ENCODE results near the gene GPR108.
"Not testable (repeated sequence)": the region's sequence is repeated elsewhere in the genome, so short reads cannot be mapped to it uniquely, and the experiment has no call there.

The GPR108 gene

DNA sequence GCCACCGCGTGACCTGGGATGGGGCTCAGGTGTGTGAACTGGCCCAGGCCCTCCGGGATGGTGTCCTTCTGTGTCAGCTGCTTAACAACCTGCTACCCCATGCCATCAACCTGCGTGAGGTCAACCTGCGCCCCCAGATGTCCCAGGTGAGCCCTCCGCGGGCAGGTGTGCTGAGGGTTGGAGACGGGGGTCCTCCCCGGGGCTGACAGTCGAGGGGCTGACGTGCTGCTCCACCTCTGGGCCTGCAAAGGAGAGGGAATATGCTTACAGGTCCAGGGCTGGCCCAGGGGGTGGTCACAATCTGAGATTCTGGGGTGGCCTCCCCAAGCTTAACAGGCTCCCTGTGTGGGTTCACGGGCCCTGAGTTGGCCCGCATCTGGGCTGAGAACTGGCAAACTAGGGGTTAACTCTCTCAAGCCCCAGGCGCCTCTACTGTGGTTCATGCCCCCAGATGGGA lies 35.5 kb upstream of the GPR108 start:
- no peak overlapping the region for H3K23ac ChIP-seq (ENCODE audit: low read length)
- no peak overlapping the region for H4K12ac ChIP-seq (ENCODE audit: low read depth, low read length)
- no peak overlapping the region for H3K4ac ChIP-seq (ENCODE audit: low read depth, low read length)
- no peaks in the 10 kb centered on the region for H3K27me3 ChIP-seq (ENCODE audit: insufficient read depth, low read length)
- no peak overlapping the region for H2AK5ac ChIP-seq (ENCODE audit: low read length)
- H3K79me2 ChIP-seq (ENCODE audit: control insufficient read depth, insufficient read depth, low read length, poor library complexity), result no peaks in the 10 kb centered on the region
- H3K9ac ChIP-seq (ENCODE audit: low read length), result no peak overlapping the region
- peaks cover under 1% of the 10 kb centered on the region for H3K79me1 ChIP-seq (ENCODE audit: low read length)
- peaks cover 2% of the 10 kb centered on the region for H3K9me3 ChIP-seq (ENCODE audit: insufficient read depth, low read depth, low read length)
- H4K8ac ChIP-seq (ENCODE audit: low read depth, low read length), result no peak overlapping the region
- no peak overlapping the region for H3K4me2 ChIP-seq (ENCODE audit: low read length)
- no peak overlapping the region for H2BK120ac ChIP-seq (ENCODE audit: insufficient read depth, low read length, poor library complexity)
- H2BK5ac ChIP-seq (ENCODE audit: low read depth, low read length, poor library complexity), result no peak overlapping the region
- H2BK12ac ChIP-seq (ENCODE audit: low read length), result no peak overlapping the region
- no peak overlapping the region for H3K14ac ChIP-seq (ENCODE audit: low read length)
- H2AFZ ChIP-seq (ENCODE audit: insufficient read depth, low read length, poor library complexity), result no peak overlapping the region
- H3K4me3 ChIP-seq (ENCODE audit: low read depth, low read length), result no peak overlapping the region
- H3K4me1 ChIP-seq (ENCODE audit: control insufficient read depth in 1 of 2, insufficient read depth in 2 of 2, low read length in 2 of 2), result no peaks in the 10 kb centered on the region
- H3K36me3 ChIP-seq (ENCODE audit: control insufficient read depth in 1 of 2, insufficient read depth in 2 of 2, low read length in 2 of 2), result no peaks in the 10 kb centered on the region
- H3K18ac ChIP-seq (ENCODE audit: low read length), result no peak overlapping the region
- H4K91ac ChIP-seq (ENCODE audit: low read depth, low read length), result no peak overlapping the region
- no peak for DNase-seq
- WGBS (ENCODE audit: extremely low coverage, insufficient coverage, insufficient read length), result no CpG with 5 or more reads among the region's 14 CpGs
- H3K27ac ChIP-seq (ENCODE audit: low read depth, low read length), result no peak overlapping the region

DNA sequence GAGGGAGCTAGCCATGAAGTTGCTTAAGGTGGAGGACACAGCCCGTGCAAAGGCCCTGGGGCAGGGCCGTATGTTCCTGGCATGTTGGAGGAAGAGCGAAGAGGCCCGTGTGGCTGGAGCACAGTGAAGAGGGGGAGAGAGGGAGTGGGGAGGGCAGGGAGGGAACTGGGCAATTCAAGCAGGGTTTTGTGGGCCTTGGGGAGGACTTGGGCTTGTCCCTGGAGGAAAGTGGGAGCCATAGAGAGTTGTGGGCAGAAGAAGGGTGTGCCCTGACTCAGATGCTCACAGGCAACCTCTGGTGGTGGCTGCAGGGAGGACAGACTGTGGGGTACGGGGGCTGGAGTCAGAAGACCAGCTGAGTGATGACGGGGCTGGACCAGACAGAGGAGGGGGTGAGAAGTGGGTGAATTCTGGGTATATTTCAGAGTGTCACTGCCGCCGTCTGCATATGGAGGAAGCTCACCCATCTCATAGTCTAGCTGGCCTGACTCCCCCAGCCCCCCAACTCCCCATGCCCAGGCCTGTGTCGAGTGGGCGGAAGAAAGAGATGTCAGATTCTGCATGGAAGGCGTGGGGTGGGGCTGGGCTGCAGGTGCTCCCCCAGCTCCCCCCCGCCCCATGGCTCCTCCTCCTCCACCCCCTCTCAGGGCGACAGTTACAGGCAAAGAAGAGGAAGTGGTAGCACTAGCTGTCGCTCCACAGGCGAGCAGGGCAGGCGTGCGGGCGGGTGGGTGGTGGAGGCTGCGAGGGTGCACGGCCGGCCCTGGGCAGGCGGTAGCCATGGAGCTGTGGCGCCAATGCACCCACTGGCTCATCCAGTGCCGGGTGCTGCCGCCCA lies 34.9 kb upstream of the GPR108 start, which contains the start of gene VAV1:
VAV1 (plus strand) TSS at position 681 of the 838 bp plus-strand sequence; CDS start at position 781, 100 bp downstream.
- H3K4me2 ChIP-seq (ENCODE audit: low read length), result no peak within 1 kb of the TSS

DNA sequence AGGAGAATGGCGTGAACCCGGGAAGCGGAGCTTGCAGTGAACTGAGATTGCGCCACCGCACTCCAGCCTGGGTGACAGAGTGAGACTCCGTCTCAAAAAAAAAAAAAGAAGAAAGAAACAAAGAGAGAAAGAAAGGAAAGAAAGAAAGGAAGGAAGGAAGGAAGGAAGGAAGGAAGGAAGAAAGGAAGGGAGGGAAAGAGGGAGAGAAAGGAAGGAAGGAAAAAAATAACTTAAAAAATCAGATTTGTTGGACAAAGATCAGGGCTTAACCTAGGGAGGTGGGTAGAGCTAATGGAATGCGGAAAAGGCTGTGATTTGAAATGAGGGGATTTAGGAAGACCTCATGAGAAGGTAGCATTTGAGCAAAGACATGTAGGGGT lies 34.3 kb upstream of the GPR108 start:
- H3K4me2 ChIP-seq (ENCODE audit: low read length); H3K27ac ChIP-seq (ENCODE audit: low read depth, low read length); H2BK12ac ChIP-seq (ENCODE audit: low read length); H3K4me1 ChIP-seq (ENCODE audit: control insufficient read depth in 1 of 2, insufficient read depth in 2 of 2, low read length in 2 of 2); H3K9me3 ChIP-seq (ENCODE audit: insufficient read depth, low read depth, low read length); H2AK5ac ChIP-seq (ENCODE audit: low read length); H2AFZ ChIP-seq (ENCODE audit: insufficient read depth, low read length, poor library complexity); H3K9ac ChIP-seq (ENCODE audit: low read length); H3K14ac ChIP-seq (ENCODE audit: low read length); H4K8ac ChIP-seq (ENCODE audit: low read depth, low read length); DNase-seq; H3K79me2 ChIP-seq (ENCODE audit: control insufficient read depth, insufficient read depth, low read length, poor library complexity); H3K79me1 ChIP-seq (ENCODE audit: low read length); H3K4ac ChIP-seq (ENCODE audit: low read depth, low read length); H4K91ac ChIP-seq (ENCODE audit: low read depth, low read length); H3K27me3 ChIP-seq (ENCODE audit: insufficient read depth, low read length); H3K18ac ChIP-seq (ENCODE audit: low read length); H3K4me3 ChIP-seq (ENCODE audit: low read depth, low read length); H4K12ac ChIP-seq (ENCODE audit: low read depth, low read length); H3K23ac ChIP-seq (ENCODE audit: low read length); H3K36me3 ChIP-seq (ENCODE audit: control insufficient read depth in 1 of 2, insufficient read depth in 2 of 2, low read length in 2 of 2); H2BK5ac ChIP-seq (ENCODE audit: low read depth, low read length, poor library complexity); H2BK120ac ChIP-seq (ENCODE audit: insufficient read depth, low read length, poor library complexity): not testable (repeated sequence)
- no CpG with 5 or more reads among the region's 7 CpGs for WGBS (ENCODE audit: extremely low coverage, insufficient coverage, insufficient read length)

More for the DNA sequence above, 34.9 kb upstream of the GPR108 start, which contains the start of gene VAV1:
- Histone ChIP-seq H4K12ac (ENCODE audit: low read depth, low read length) (no peak within 1 kb of the TSS), H2AK5ac (ENCODE audit: low read length) (no peak within 1 kb of the TSS), H2BK5ac (ENCODE audit: low read depth, low read length, poor library complexity) (no peak within 1 kb of the TSS), H4K91ac (ENCODE audit: low read depth, low read length) (no peak within 1 kb of the TSS), H3K79me1 (ENCODE audit: low read length) (peaks cover 3% of the 10 kb centered on the region), H3K14ac (ENCODE audit: low read length) (no peak within 1 kb of the TSS), H3K4me3 (ENCODE audit: low read depth, low read length) (no peak within 1 kb of the TSS), H3K4me1 (ENCODE audit: control insufficient read depth in 1 of 2, insufficient read depth in 2 of 2, low read length in 2 of 2) (no peaks in the 10 kb centered on the region), H3K79me2 (ENCODE audit: control insufficient read depth, insufficient read depth, low read length, poor library complexity) (no peaks in the 10 kb centered on the region), H3K27ac (ENCODE audit: low read depth, low read length) (no peak within 1 kb of the TSS), H2BK120ac (ENCODE audit: insufficient read depth, low read length, poor library complexity) (no peak within 1 kb of the TSS), H2AFZ (ENCODE audit: insufficient read depth, low read length, poor library complexity) (no peak within 1 kb of the TSS), H4K8ac (ENCODE audit: low read depth, low read length) (no peak within 1 kb of the TSS), H3K23ac (ENCODE audit: low read length) (no peak within 1 kb of the TSS), H3K36me3 (ENCODE audit: control insufficient read depth in 1 of 2, insufficient read depth in 2 of 2, low read length in 2 of 2) (no peaks in the 10 kb centered on the region), H3K27me3 (ENCODE audit: insufficient read depth, low read length) (no peaks in the 10 kb centered on the region), H2BK12ac (ENCODE audit: low read length) (no peak within 1 kb of the TSS), H3K9me3 (ENCODE audit: insufficient read depth, low read depth, low read length) (no peaks in the 10 kb centered on the region), H3K18ac (ENCODE audit: low read length) (no peak within 1 kb of the TSS), H3K4ac (ENCODE audit: low read depth, low read length) (no peak within 1 kb of the TSS), H3K9ac (ENCODE audit: low read length) (no peak within 1 kb of the TSS)
- DNase-seq, result peak in 1 of 2 donors; percentile 30
- WGBS (ENCODE audit: extremely low coverage, insufficient coverage, insufficient read length), result no CpG with 5 or more reads among the region's 25 CpGs

DNA sequence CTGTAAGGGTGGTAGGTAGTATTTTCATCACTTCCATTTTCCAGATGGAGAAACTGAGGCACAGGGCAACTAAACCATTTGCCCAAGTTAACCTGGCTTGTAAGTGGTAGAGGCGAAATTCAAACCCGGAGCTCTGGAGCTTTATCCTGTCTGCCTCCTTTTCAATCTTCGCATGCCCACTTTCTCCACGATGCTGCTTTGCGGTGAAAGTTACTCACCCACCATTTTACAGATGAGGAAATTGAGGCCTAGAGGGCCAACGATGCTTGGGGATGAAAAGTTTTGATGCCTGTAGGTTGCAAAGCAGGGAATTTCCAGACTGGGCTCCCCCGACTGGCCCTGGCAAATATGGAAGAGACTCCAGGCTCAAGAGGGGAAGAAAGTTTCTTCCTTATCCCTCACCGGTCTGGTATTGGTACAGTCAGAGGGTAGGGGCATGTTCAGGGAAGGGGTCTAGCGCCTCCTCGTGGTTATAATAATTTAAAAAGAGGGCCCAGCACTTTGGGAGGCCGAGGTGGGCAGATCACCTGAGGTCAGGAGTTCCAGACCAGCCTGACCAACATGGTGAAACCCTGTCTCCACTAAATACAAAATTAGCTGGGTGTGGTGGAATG lies 31.7 kb upstream of the GPR108 start:
- Histone ChIP-seq H3K36me3 (ENCODE audit: control insufficient read depth in 1 of 2, insufficient read depth in 2 of 2, low read length in 2 of 2) (no peaks in the 10 kb centered on the region), H3K4me3 (ENCODE audit: low read depth, low read length) (no peak overlapping the region), H2BK120ac (ENCODE audit: insufficient read depth, low read length, poor library complexity) (no peak overlapping the region), H3K4ac (ENCODE audit: low read depth, low read length) (no peak overlapping the region), H4K91ac (ENCODE audit: low read depth, low read length) (no peak overlapping the region), H3K79me1 (ENCODE audit: low read length) (peaks cover 14% of the 10 kb centered on the region), H3K27ac (ENCODE audit: low read depth, low read length) (no peak overlapping the region), H3K9ac (ENCODE audit: low read length) (no peak overlapping the region), H3K23ac (ENCODE audit: low read length) (no peak overlapping the region), H3K4me2 (ENCODE audit: low read length) (no peak overlapping the region), H4K12ac (ENCODE audit: low read depth, low read length) (no peak overlapping the region), H2AK5ac (ENCODE audit: low read length) (no peak overlapping the region), H3K4me1 (ENCODE audit: control insufficient read depth in 1 of 2, insufficient read depth in 2 of 2, low read length in 2 of 2) (peaks cover 9 to 12% of the 10 kb centered on the region in 2 experiments), H3K18ac (ENCODE audit: low read length) (no peak overlapping the region), H3K27me3 (ENCODE audit: insufficient read depth, low read length) (no peaks in the 10 kb centered on the region), H4K8ac (ENCODE audit: low read depth, low read length) (no peak overlapping the region), H3K79me2 (ENCODE audit: control insufficient read depth, insufficient read depth, low read length, poor library complexity) (peaks cover 6% of the 10 kb centered on the region), H3K14ac (ENCODE audit: low read length) (no peak overlapping the region), H2BK12ac (ENCODE audit: low read length) (no peak overlapping the region), H2BK5ac (ENCODE audit: low read depth, low read length, poor library complexity) (no peak overlapping the region), H3K9me3 (ENCODE audit: insufficient read depth, low read depth, low read length) (no peaks in the 10 kb centered on the region), H2AFZ (ENCODE audit: insufficient read depth, low read length, poor library complexity) (no peak overlapping the region)
- DNase-seq, result peak; percentile 39 to 51
- WGBS (ENCODE audit: extremely low coverage, insufficient coverage, insufficient read length), result no CpG with 5 or more reads among the region's 11 CpGs

Measured in trophoblast cell (in vitro differentiated cells and primary cell).